Forelimb muscle (tissue), 1 donor: ENCODE results near the gene RSPH3. TPM values are rescaled to one million over a fixed set of nuclear protein-coding genes. Genes with fewer than 3 reads are reported as not detected.
"Not testable (repeated sequence)": the region's sequence is repeated elsewhere in the genome, so short reads cannot be mapped to it uniquely, and the experiment has no call there.

Experiments used
- DNase-seq: peaks from one replicate; pipeline ENCODE4 v3.0.0-alpha.2; 2013; ENCODE audit warnings: low read depth
- polyA plus RNA-seq: library from polyadenylated mRNA; unstranded; fragments of 120-200 nt; gene quantifications from one replicate; pipeline ENCODE4 v1.2.1, GENCODE V29; 2013; ENCODE audit not compliant: insufficient read length

RSPH3 gene
- polyA plus RNA-seq, 1 donor = 2.9 TPM

DNA sequence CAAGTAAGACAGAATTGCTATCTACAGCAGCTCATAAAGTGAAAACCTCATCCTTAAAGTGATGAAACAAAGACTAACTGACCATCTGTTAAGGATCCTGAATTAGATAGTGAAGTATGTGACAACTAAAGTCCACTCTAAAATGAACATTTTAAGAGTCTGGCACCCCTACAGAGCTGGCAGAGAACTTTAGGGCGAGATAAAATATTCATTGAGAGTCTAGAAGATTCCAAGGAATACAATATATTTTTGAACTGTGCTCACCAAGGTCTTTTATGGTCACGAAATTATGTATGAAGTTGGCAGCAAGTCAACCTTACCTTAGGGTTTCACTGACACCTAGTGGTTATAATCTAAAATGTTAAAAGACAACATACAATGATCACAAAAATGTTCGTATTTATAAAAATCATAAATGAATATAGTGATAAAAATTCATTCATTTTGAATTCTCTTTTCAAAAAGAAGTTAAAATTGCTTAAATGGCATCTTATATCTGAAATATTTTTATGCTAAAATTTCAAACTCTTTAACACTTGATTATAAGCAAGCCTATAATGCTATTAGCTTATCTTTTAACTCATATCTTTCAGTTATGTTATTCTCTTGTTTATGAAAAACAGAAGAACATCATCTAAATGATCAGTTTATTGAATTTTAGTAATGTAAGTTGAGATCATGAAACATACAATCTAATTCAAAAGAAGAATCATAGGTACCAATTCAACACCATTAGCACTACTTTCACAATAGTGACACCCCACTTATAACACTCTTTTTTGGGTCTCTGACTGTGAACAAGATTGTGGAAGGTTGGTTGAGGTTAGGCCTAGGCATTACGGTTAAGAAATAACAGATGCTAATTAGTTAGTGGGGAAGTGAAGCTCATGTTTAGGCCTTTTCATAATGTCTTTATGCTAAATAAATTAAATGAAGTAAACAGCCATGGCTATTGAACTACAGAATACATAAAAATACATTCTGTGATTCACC is 27.5 kb downstream of the RSPH3 start:
- peak; percentile 19 for DNase-seq

DNA sequence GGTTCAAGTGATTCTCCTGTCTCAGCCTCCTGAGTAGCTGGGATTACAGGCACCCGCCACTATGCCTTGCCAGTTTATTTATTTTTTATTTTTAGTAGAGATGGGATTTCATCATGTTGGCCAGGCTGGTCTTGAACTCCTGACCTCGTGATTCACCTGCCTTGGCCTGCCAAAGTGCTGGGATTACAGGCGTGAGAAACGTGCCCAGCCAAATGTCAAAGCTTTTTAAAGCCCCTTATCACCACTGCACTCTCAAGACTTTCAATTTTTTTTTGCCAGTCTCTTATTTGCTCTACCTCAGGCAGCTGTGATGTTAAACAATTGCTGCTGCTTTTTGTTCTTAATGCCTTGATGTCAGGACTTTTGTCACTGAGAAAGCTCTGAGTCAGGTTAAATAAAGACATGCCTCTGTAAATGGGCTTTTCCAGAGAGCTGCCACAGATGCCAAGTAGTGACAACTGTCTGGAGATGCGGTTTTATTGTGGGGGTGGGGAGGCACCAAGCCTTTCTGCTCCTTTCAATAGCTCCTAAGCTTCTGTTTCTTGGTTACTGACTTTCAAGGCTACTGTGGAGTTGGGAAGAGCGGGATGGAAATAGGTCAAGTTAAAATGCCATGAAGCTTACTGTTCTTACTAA is 29.2 kb downstream of the RSPH3 start:
- DNase-seq = no peak

DNA sequence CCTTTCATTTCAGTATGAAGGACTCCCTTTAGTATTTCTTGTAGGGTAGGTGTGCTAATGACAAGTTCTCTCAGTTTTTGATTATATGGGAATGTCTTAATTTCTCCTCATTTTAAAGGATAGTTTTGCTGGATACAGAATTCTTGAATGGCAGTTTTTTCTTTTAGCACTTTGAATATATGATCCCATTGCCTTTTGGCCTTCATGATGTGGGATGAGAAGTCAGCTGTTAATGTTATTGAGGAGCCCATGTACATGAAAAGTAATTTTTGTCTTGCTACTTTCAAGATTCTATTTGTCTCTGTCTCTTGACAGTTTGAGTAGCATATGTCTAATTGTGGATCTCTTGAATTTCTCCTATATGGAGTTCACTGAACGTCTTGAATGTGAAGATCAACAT is 30.9 kb downstream of the RSPH3 start:
- no peak for DNase-seq

DNA sequence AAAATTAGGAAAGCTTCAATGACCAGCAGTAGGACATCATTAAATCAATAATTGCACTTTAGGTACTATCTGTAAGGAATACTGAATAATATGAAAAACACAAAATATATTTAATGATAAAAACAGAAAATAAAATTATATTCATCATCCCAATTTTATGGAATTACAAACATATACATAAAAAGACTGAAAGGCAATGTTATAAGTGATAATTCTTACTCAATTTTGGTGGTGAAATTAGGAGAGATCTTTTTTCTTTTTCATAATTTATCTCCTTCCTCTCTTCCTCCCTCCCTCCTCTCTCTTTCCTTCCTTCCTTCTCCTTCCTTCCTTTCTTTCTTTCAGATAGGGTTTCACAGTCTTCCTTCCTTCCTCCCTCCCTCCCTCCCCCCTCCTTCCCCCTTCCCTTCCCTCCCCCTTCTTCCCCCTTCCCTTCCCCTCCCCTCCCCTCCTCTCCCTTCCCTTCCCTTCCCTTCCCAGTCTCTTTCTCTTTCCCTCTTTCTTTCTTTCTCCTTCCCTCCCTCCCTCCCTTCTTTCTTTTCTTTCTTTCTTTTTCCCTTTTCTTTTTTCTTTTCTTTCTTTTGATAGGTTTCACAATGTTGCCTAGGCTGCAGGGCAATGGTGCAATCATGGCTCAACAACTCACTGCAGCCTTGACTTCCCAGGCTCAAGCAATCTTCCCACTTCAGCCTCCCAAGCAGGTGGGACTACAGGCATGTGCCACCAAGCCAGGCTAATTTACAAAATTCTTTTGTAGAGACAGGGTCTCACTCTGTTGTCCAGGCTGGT is 36.8 kb downstream of the RSPH3 start:
- no peak for DNase-seq

DNA sequence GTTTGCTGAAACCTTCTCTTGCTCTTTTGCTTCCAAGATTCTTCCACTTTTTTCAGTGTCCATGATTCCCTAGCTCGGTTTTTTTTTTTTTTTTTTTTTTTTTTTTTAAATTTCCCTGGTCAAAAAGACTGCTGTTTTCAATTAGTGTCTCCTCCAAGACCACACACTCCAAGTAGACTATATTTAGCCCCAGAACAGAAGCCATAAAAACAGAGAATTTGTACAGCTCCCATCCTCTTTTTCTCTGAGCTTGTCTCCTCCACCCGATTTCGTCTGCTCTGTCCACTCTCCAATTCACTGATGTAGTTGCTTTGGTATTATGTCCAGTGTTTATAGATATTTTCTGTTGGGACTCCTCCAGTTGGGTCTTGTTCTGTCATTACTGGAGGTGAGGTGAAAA is 37.6 kb downstream of the RSPH3 start:
- DNase-seq = no peak

DNA sequence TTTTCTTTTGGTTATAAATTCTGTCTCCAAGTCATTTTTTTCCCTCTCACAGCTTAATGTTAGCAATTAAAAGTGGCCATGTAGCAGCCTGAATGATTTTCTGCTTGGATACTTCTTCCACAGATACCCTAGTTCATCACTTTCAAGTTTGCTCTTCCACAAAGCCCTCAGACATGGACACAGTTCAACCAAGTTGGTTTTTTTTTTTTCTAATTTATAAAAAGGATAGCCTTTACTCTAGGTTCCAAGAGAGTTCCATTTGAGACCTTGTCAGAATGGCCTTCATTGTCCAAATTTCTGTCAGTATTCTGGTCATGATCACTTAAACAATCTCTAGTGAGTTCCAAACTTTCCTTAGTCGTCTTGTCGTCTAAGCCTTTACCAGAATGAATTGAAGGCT is 40.0 kb downstream of the RSPH3 start:
- no peak for DNase-seq

DNA sequence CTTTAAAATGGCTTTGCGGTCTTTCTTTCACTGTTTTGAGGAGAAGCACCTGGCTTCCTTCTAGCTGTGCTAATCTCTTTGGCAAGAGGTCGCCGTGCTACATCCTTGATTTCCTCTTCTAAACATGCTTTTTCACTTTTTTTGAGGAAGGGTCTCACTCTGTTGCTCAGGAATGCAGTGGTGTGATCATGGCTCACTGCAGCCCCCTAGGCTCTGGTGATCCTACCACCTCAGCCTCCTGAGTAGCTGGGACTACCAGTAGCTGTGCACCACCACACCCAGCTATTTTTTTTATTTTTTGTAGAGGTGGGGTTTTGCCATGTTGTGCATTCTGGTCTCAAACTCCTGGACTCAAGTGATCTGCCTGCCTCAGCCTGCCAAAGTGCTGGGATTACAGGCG is 40.5 kb downstream of the RSPH3 start:
- no peak for DNase-seq

DNA sequence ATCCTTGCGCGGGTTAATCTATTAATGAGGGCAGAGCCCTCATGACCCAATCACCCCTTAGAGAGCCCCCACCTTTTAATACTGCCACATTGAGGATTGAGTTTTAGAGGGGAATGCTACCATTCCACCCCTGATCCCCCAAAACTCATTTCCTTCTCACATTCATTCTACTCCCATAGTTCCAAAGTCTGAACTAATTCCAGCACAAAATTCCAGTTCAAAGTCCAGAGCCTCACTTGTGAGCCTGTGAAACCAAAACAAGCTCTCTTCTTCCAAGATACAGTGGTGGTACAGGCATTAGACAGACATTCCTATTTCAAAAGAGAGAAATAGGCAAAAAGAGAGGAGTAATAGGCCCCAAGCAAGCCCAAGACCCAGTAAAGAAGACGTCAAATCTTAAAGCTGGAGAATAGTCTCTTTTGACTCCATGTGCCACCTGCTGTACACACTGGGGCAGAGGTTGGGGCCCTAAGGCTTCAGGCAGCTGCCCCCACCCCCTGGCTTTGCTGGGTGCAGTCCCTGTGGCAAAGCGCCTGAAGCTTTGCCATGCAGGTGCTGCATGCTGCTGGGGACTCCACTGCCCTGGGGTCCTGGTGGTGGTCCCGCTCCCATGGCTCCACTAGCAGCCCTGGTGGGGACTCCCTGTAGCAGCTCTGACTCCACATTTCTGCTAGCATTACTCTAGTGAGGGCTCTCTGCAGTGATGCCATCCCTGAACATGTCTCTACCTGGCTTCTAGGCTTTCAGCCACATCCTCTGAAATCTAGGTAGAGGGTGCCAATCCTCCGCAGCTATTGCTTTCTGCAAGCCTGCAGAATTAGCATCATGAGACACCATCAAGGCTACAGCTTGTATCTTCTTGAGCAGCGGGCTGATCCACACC is 41.3 kb downstream of the RSPH3 start:
- no peak for DNase-seq

DNA sequence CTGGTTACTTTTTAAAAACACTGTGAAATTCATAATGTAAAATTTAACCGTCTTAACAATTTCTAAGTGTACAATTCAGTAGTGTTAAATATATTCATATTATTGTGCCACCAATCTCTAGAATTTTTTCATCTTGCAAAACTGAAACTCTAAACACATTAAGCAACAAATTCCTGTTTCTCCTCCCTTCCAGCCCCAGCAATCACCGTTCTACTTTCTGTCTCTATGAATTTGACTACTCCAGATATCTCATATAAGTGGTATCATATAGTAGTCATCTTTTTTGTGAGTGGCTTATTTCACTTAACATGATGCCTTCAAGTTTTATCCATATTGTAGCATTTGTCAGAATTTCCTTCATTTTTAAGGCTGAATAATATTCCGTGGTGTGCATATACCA is 44.7 kb downstream of the RSPH3 start:
- DNase-seq = no peak

DNA sequence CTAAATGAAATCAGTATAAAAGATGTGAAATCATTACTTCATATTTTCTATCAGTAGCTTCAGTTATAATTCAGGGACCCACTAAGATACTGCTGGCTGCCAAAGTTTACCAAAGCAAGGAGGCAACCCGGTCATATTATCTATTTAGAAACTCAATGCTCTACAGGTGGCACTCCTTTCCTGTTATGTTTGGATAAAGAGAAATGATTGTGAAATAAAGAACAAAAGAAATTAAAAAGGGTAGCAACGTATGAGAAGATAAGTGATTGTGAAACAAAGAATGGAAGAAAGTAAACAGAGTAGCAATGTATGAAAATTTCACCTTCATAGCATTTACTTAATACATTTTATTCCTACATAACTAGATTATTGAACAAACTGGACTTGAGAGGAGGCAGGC is 45.2 kb downstream of the RSPH3 start:
- no peak for DNase-seq

DNA sequence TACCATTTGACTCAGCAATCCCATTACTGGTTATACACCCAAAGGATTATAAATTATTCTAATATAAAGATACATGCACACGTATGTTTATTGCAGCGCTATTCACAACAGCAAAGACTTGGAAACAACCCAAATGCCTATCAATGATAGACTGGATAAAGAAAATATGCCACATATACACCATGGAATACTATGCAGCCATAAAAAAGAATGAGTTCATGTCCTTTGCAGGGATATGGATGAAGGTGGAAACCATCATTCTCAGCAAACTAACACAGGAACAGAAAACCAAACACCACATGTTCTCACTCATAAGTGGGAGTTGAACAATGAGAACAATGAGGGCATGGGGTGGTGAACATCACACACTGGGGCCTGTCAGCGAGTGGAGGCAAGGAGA is 48.0 kb downstream of the RSPH3 start:
- DNase-seq = not testable (repeated sequence)

DNA sequence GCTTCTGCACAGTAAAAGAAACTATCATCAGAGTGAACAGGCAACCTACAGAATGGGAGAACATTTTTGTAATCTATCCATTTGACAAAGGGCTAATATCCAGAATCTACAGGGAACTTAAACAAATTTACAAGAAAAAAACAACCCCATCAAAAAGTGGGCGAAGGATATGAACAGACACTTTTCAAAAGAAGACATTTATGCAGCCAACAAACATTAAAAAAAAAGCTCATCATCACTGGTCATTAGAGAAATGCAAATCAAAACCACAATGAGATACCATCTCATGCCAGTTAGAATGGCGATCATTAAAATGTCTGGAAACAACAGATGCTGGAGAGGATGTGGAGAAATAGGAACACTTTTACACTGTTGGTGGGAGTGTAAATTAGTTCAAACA is 48.4 kb downstream of the RSPH3 start:
- not testable (repeated sequence) for DNase-seq

DNA sequence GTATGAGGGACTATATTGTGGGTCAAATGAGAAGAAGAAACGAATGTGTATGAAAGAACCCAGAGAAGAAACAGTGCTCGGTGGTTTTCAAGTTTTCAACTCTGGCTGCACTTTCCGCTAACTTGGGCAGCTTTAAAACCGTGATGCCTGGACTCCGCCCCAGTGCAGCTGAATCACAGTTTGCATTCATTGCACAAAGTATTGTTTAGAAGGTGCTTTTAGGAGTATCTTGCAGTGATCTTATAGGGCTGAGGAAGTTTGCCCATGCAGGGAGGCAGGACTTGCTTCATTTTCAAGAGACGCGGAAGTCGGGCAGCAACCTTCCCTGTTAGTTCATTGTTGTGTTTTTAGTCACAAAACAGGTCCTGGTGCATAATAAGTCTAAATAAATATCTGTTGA is 52.7 kb downstream of the RSPH3 start:
- DNase-seq = no peak

DNA sequence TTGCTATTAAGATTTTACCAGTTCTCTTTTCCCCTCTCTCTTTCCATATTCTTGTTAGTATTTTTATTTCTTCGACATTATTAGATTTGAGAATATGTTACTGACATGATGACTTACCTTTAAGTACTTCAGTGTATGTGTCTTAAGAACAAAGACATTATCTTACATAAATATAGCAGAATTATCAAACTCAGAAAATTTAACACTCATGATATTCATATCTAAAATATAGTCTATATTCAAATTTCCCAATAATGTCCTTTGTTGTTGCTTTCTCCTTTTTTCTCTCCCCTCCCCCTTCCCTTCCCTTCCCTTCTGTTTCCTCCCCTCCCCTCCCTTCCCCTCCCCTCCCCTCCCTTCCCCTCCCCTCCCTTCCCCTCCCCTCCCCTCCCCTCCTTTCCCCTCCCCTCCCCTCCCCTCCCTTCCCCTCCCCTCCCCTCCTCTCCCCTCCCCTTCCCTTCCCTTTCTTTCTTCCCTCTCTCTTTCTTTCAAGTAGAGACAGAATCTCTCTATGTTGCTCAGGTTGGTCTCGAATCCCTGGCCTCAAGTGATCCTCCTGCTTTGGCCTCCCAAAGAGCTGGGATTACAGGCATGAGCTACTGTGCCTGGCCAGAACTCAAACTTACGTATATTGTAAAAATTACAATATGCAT is 56.5 kb downstream of the RSPH3 start:
- DNase-seq = no peak

DNA sequence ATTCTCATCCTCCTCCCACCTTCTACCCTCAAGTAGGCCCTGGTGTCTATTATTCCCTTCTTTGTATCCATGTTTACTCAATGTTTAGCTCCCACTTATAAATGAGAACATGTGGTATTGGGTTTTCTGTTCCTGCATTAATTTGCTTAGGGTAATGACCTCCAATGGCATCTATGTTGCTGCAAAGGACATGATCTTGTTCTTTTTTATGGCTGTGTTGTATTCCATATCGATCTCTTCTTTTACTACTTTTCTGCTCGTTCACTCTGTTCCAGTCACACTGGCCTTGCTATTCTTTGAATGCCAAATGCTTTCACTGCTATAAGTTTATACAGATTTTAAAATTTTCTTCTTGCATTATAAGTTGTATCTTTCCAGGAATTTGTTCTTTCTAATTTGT is 57.7 kb downstream of the RSPH3 start:
- no peak for DNase-seq

DNA sequence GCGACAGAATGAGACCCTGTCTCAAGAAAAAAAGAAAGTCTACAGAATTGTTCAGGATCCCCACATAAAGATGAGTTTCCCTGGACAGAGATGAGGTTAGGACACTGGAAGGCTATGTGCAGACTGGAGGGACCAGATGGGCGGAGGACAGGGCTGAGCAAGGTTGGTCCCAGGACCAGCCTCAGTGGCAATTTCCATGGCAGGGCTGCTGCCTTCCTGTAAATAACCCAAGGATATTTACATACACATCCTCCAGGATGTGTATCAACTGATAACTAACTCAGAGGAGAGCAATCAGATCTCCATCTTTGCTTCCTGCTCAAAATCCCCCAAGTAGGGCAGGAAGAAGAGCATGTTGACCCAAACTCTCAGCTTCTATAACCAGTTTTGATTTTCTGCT is 58.8 kb downstream of the RSPH3 start:
- no peak for DNase-seq

DNA sequence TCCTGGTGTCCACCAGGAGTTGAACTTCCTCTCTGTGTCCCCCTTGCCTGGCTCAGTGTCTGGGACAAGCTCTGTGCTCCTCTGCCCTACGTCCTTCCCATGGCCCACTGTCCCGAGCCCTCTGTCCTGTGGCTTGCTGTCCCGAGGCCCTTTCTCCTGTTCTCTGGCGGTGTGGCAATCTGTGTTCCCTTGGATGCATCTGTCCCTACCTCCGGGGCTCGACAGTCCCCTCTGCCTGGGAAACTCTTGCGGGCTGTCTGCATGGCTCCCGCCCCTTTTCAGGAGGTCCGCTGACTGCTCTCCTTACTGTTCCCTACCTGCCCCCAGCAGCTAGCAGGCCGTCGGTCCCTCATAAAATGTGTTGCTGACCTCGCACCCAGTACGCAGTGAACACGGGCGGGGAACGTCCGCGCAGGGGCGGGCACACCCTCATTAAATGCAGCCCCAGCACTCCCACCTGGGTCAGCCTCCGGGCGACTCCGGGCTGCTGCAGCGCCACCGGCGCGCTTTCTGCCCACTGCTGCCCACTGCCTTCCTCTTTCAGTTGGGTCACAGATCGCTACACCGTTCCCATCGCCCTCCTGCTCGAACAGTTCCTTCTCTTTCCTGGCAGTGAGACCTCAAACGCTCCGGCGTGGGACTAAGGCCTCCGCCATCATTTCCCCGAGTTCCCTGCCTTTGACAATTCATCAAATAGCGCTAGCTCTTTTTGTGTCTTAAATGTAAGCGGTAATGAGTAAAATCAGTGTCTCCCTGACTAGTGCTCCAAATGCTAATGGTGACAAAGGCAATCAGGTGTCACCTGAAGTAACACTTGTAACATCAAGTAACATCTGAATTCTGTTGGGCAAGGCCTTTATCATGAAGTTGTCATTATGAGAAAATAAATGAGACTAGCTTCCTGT is 60.5 kb downstream of the RSPH3 start:
- no peak for DNase-seq

DNA sequence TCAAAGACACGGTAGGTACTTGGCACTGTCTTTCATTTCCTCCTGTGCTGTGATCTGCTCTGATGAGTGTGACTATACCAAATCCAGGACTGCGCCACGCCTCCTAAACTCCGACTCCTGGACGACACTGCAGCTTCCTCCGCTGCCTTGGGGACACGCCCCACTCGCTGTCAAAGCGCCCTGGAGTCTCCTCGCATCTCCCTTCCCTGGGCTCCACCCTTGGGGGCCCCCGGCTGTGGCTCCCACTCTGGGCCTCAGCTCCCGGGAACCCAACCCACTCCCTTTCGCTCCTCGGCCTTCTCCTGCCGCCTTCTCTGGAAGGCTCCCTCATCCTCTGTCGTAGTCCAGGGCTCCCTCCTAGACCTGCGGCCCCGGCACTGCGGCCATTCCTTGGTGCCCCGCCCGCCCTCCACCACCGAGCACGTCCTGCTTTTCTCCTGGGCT is 61.2 kb downstream of the RSPH3 start:
- no peak for DNase-seq

DNA sequence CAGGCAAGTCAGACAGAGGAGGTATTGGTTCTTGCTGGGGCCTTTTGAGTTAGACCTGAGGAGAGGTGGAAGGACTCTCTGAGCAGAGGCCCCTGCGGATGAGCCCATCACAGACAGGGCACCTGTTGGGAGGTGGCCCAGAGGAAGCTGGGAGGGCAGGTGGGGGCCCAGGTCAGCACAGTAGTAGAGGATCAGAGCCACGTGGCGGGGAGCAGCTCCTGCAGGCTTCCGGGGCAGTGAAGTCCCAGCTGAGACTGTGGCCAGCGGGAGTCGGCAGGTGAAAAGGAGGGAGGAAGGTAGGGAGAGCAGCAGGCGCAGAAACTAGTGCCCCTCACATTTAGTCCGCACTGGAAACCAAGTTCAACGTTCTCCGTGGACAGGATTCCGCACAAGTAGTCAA is 61.8 kb downstream of the RSPH3 start:
- DNase-seq = no peak

DNA sequence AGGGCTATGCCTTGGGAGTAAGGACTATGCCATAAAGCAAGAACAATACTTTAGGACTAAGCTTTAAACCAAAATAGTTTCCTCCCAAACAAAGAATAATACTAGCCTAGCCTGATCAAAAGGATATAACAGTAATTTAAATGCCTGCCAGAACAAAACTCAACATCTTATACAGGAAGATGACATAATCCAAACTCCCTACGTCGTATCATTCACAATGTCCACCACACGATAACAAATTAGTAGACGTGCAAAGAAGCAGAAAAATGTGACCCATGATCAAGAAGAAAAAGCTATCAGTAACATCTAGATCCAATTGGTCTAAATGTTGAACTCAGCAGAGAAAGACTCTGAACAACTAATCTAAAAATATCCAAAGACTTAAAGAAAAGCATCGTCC is 65.8 kb downstream of the RSPH3 start:
- DNase-seq = no peak
